Adrenal gland (tissue), 5 donors: ENCODE data around the gene LRRC1.

Experiments
- CTCF ChIP-seq, 6 experiments: fragments of 450-650 bp in 4 of 6; fragments of 200-600 bp in 2 of 6; sonication (generic) in 1 of 6; IDR thresholded peaks; 1 replicate in 5 of 6; 2 replicates in 1 of 6; pipeline versions ENCODE4 v1.5.1 to v1.8.0; 2016 to 2021; ENCODE audit warnings: antibody characterized with exemption in 6 of 6, mild to moderate bottlenecking in 2 of 6, moderate library complexity in 1 of 6
- POLR2A ChIP-seq, 2 donors: fragments of 450-650 bp; IDR thresholded peaks; one replicate each; pipeline ENCODE4 v1.6.1; 2017; ENCODE audit warnings: antibody characterized with exemption in 2 of 2, mild to moderate bottlenecking in 2 of 2, moderate library complexity in 1 of 2
- donor health status: DM: no; HTN: no; CAD: no.

GRCh38 chr6:53851561-53851960, 56.8 kb downstream of the LRRC1 start:
- TF ChIP-seq CTCF (IDR thresholded peaks at IDR 0.05): no peak
- no peak for TF ChIP-seq POLR2A (IDR thresholded peaks at IDR 0.05)
